ENCODE data around the gene SMPD3.

- TF ChIP-seq CTCF (IDR thresholded peaks at IDR 0.05) (no peak), POLR2A (IDR thresholded peaks at IDR 0.05) (no peak)
These were observed 99.5 kb downstream of the SMPD3 start for GRCh38 chr16:68348639-68349445.
